H9 (cell line): ENCODE measurements around the gene THEMIS. TPM values are rescaled to one million over a fixed set of nuclear protein-coding genes. Genes with fewer than 3 reads are reported as not detected.

Source experiments
- DNase-seq: peaks from one replicate; pipeline ENCODE4 v3.0.0-alpha.2; 2017
- H2AFZ ChIP-seq: one replicate; pipeline ENCODE4 v1.6.1; 2013; ENCODE audit warnings: mild to moderate bottlenecking, low read length, control low read depth, moderate library complexity
- H2AK5ac ChIP-seq: 2 replicates; pipeline ENCODE4 v1.6.1; 2013; ENCODE audit warnings: low read length, control low read depth, mixed read lengths; ENCODE audit not compliant: insufficient read length
- H2BK120ac ChIP-seq: one replicate; pipeline ENCODE4 v1.6.1; 2013; ENCODE audit warnings: low read depth, mild to moderate bottlenecking, low read length, control low read depth, inconsistent platforms; ENCODE audit not compliant: poor library complexity, severe bottlenecking
- H2BK12ac ChIP-seq: 2 replicates; pipeline ENCODE4 v1.6.1; 2013; ENCODE audit warnings: low read length, control low read depth, mixed read lengths, low read depth; ENCODE audit not compliant: insufficient read length
- H2BK15ac ChIP-seq: 2 replicates; pipeline ENCODE4 v1.6.1; 2013; ENCODE audit warnings: low read depth, low read length, control low read depth
- H2BK20ac ChIP-seq: one replicate; pipeline ENCODE4 v1.6.1; 2013; ENCODE audit warnings: low read depth, mild to moderate bottlenecking, low read length, control low read depth, inconsistent platforms; ENCODE audit not compliant: poor library complexity, severe bottlenecking
- H2BK5ac ChIP-seq: 2 replicates; pipeline ENCODE4 v1.6.1; 2013; ENCODE audit warnings: low read length, control low read depth, mixed read lengths; ENCODE audit not compliant: insufficient read length
- H3K14ac ChIP-seq: 2 replicates; pipeline ENCODE4 v1.6.1; 2013; ENCODE audit warnings: low read length, control low read depth; ENCODE audit not compliant: insufficient read depth
- H3K18ac ChIP-seq: 2 replicates; pipeline ENCODE4 v1.6.1; 2013; ENCODE audit warnings: low read depth, mild to moderate bottlenecking, mixed read lengths, low read length, control low read depth; ENCODE audit not compliant: insufficient read length
- H3K23ac ChIP-seq: 2 replicates; pipeline ENCODE4 v1.6.1; 2013; ENCODE audit warnings: low read length, control low read depth, mixed read lengths, low read depth; ENCODE audit not compliant: insufficient read length
- H3K23me2 ChIP-seq: 2 replicates; pipeline ENCODE4 v1.6.1; 2013; ENCODE audit warnings: low read depth, mild to moderate bottlenecking, mixed read lengths, low read length, control low read depth; ENCODE audit not compliant: insufficient read length, poor library complexity, severe bottlenecking
- H3K27ac ChIP-seq: 2 replicates; pipeline ENCODE4 v1.5.1; 2013; ENCODE audit warnings: low read length, control low read depth, mixed read lengths, low read depth; ENCODE audit not compliant: insufficient read length
- H3K27me3 ChIP-seq: 2 replicates; pipeline ENCODE4 v1.6.1; 2013; ENCODE audit warnings: low read length, control low read depth, inconsistent platforms; ENCODE audit not compliant: insufficient read depth
- H3K4ac ChIP-seq: 2 replicates; pipeline ENCODE4 v1.6.1; 2013; ENCODE audit warnings: low read depth, mild to moderate bottlenecking, control low read depth, inconsistent platforms, low read length, moderate library complexity
- H3K4me1 ChIP-seq: 2 replicates; pipeline ENCODE4 v1.6.1; 2013; ENCODE audit warnings: low read length, control low read depth, inconsistent platforms; ENCODE audit not compliant: insufficient read depth
- H3K4me2 ChIP-seq: 2 replicates; pipeline ENCODE4 v1.6.1; 2013; ENCODE audit warnings: low read length, control low read depth, mixed read lengths; ENCODE audit not compliant: insufficient read length, insufficient read depth
- H3K56ac ChIP-seq: 2 replicates; pipeline ENCODE4 v1.6.1; 2013; ENCODE audit warnings: low read depth, mild to moderate bottlenecking, mixed read lengths, low read length, control low read depth; ENCODE audit not compliant: insufficient read length
- H3K79me1 ChIP-seq: 2 replicates; pipeline ENCODE4 v1.6.1; 2013; ENCODE audit warnings: low read depth, mild to moderate bottlenecking, moderate library complexity, low read length, control low read depth, inconsistent platforms; ENCODE audit not compliant: insufficient read depth, poor library complexity, severe bottlenecking
- H3K79me2 ChIP-seq: 2 replicates; pipeline ENCODE4 v1.6.1; 2013; ENCODE audit warnings: low read length, control low read depth, inconsistent platforms; ENCODE audit not compliant: insufficient read depth
- H3K9ac ChIP-seq: 2 replicates; pipeline ENCODE4 v1.6.1; 2013; ENCODE audit warnings: low read length, control low read depth, mixed read lengths; ENCODE audit not compliant: insufficient read length; ENCODE audit errors: extremely low read depth
- H3K9me3 ChIP-seq: one replicate; pipeline ENCODE4 v1.6.1; 2013; ENCODE audit warnings: low read depth, low read length, inconsistent platforms; ENCODE audit not compliant: control insufficient read depth
- H3T11ph ChIP-seq: one replicate; pipeline ENCODE4 v1.6.1; 2013; ENCODE audit warnings: mild to moderate bottlenecking, low read length, control low read depth, inconsistent platforms
- H4K20me1 ChIP-seq: one replicate; pipeline ENCODE4 v1.6.1; 2013; ENCODE audit not compliant: control insufficient read depth, insufficient read length, insufficient read depth
- H4K5ac ChIP-seq: 2 replicates; pipeline ENCODE4 v1.6.1; 2013; ENCODE audit warnings: low read depth, mild to moderate bottlenecking, mixed read lengths, low read length, control low read depth; ENCODE audit not compliant: insufficient read length
- H4K8ac ChIP-seq: replicated peaks from 2 replicates; pipeline ENCODE4 v1.6.1; 2013; ENCODE audit warnings: low read length, control low read depth, mixed read lengths, low read depth; ENCODE audit not compliant: insufficient read length
- H4K91ac ChIP-seq: 2 replicates; pipeline ENCODE4 v1.6.1; 2013; ENCODE audit warnings: low read depth, mild to moderate bottlenecking, moderate library complexity, mixed read lengths, low read length, control low read depth; ENCODE audit not compliant: insufficient read length
- H3K27ac Mint-ChIP-seq, 3 experiments: 2 replicates in 2 of 3; 3 replicates in 1 of 3; pipeline ENCODE4 v1.8.0; 2020 to 2021; ENCODE audit warnings: mixed read lengths in 3 of 3, mild to moderate bottlenecking in 1 of 3, moderate library complexity in 1 of 3
- H3K27me3 Mint-ChIP-seq: 2 replicates; pipeline ENCODE4 v1.8.0; 2021; ENCODE audit warnings: low read depth, mild to moderate bottlenecking, moderate library complexity, mixed read lengths
- H3K36me3 Mint-ChIP-seq, 3 experiments: 2 replicates in 2 of 3; 3 replicates in 1 of 3; pipeline ENCODE4 v1.8.0; 2020 to 2021; ENCODE audit warnings: low read depth in 3 of 3, mixed read lengths in 3 of 3; ENCODE audit not compliant: insufficient read depth in 1 of 3
- H3K4me1 Mint-ChIP-seq, 2 experiments: 2 replicates each; pipeline ENCODE4 v1.8.0; 2020; ENCODE audit warnings: mixed read lengths in 2 of 2
- H3K4me3 Mint-ChIP-seq, 2 experiments: 2 replicates in 1 of 2; 3 replicates in 1 of 2; pipeline ENCODE4 v1.8.0; 2020 to 2021; ENCODE audit warnings: mild to moderate bottlenecking in 2 of 2, mixed read lengths in 2 of 2, moderate library complexity in 1 of 2
- H3K9me3 Mint-ChIP-seq, 2 experiments: 2 replicates in 1 of 2; 3 replicates in 1 of 2; pipeline ENCODE4 v1.8.0; 2020; ENCODE audit warnings: mild to moderate bottlenecking in 2 of 2, mixed read lengths in 2 of 2, moderate library complexity in 1 of 2
- WGBS: extraction: QIAGEN DNeasy Blood & Tissue Kit; methylation state at CpG from one replicate; pipeline ENCODE4 v1.1.7; 2013; ENCODE audit warnings: missing lambda C conversion rate, low lambda C conversion rate, mixed read lengths; ENCODE audit not compliant: insufficient read length; ENCODE audit errors: extremely low coverage; 5-methylcytosine and 5-hydroxymethylcytosine counted together
- total RNA-seq: library from RNA; stranded (reverse); gene quantifications from 2 replicates; pipeline ENCODE4 v1.2.1, GENCODE V29; 2021
- TF ChIP-seq, protein P1 (sequence below): fragments of 200-600 bp; sonication (generic); conservative IDR thresholded peaks from 3 replicates; pipeline ENCODE4 v1.8.0; 2021; ENCODE audit warnings: antibody characterized with exemption, mild to moderate bottlenecking

THEMIS gene
- total RNA-seq, 1 experiment from 2014 or later = not detected

DNA sequence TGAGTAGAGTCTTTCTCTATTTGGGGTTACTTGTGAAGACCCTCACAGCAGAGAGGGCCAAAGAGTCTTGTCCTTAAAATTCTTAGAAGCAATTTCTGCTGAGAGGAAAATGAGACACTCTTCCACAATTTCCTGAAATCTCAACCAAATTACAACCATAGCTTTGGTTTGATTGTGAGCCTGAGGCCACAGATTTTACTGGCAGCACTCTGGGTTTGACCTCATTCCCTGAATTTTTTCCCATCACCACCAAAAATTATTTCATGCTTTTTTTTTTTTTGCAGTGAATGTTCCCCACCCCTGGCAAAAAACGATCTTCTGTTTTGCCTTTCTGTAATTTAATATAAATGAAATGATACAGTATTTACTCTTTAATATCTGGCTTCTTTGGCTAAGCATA is 125.5 kb downstream of the THEMIS start:
- no peaks in the 10 kb centered on the region for H3K23me2 ChIP-seq
- TF ChIP-seq, protein P1, sequence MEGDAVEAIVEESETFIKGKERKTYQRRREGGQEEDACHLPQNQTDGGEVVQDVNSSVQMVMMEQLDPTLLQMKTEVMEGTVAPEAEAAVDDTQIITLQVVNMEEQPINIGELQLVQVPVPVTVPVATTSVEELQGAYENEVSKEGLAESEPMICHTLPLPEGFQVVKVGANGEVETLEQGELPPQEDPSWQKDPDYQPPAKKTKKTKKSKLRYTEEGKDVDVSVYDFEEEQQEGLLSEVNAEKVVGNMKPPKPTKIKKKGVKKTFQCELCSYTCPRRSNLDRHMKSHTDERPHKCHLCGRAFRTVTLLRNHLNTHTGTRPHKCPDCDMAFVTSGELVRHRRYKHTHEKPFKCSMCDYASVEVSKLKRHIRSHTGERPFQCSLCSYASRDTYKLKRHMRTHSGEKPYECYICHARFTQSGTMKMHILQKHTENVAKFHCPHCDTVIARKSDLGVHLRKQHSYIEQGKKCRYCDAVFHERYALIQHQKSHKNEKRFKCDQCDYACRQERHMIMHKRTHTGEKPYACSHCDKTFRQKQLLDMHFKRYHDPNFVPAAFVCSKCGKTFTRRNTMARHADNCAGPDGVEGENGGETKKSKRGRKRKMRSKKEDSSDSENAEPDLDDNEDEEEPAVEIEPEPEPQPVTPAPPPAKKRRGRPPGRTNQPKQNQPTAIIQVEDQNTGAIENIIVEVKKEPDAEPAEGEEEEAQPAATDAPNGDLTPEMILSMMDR = no peak
- H3K9me3 Mint-ChIP-seq = no peaks in the 10 kb centered on the region; a peak in 1 of 5 replicates
- H2BK20ac ChIP-seq = no peak overlapping the region
- no peak overlapping the region for H2BK5ac ChIP-seq
- no peaks in the 10 kb centered on the region for H3K27me3 ChIP-seq
- no peaks in the 10 kb centered on the region for H4K20me1 ChIP-seq
- H3T11ph ChIP-seq = no peak overlapping the region
- no peak overlapping the region for H3K4me3 Mint-ChIP-seq
- no peaks in the 10 kb centered on the region for H3K9me3 ChIP-seq
- H2BK15ac ChIP-seq = no peak overlapping the region
- H3K79me1 ChIP-seq = no peaks in the 10 kb centered on the region
- no peak overlapping the region for H3K4ac ChIP-seq
- no peak overlapping the region for H3K4me2 ChIP-seq
- no peak overlapping the region for H2AFZ ChIP-seq
- H4K91ac ChIP-seq = no peak overlapping the region
- H3K27ac Mint-ChIP-seq = no peak overlapping the region
- no peak overlapping the region for H4K8ac ChIP-seq
- H3K9ac ChIP-seq = no peak overlapping the region
- no CpG with 5 or more reads among the region's 1 CpG for WGBS
- H3K4me1 ChIP-seq = no peaks in the 10 kb centered on the region
- no peak overlapping the region for H3K18ac ChIP-seq
- no peak overlapping the region for H2BK120ac ChIP-seq
- no peak overlapping the region for H3K56ac ChIP-seq
- no peak overlapping the region for H3K23ac ChIP-seq
- no peaks in the 10 kb centered on the region for H3K79me2 ChIP-seq
- no peak overlapping the region for H2AK5ac ChIP-seq
- H3K14ac ChIP-seq = no peak overlapping the region
- no peaks in the 10 kb centered on the region for H3K27me3 Mint-ChIP-seq
- no peak for DNase-seq
- no peak overlapping the region for H3K27ac ChIP-seq
- no peak overlapping the region for H4K5ac ChIP-seq
- H3K4me1 Mint-ChIP-seq = peaks cover 0 to 3% of the 10 kb centered on the region in 2 experiments; a peak in 1 of 4 replicates
- no peaks in the 10 kb centered on the region; a peak in 1 of 7 replicates for H3K36me3 Mint-ChIP-seq
- no peak overlapping the region for H2BK12ac ChIP-seq
